ENCODE measurements around the gene HOXC9. TPM values are rescaled to one million over a fixed set of nuclear protein-coding genes. Genes with fewer than 3 reads are reported as not detected.

HOXC9 gene
- total and polyA plus RNA-seq, 2 of the 4 experiments (the other 2 are of a cell fraction) = 0.26 TPM; not detected in 1

- ATAC-seq (ENCODE audit: low read depth) (no peak), DNase-seq (no peak)
- H4K8ac ChIP-seq (ENCODE audit: low read depth in 2 of 2, low read length in 2 of 2) = no peak overlapping the region
- H3K23ac ChIP-seq (ENCODE audit: low read depth, low read length) = no peak overlapping the region
- peaks cover 2% of the 10 kb centered on the region; the same call in 1 of the 2 replicates for H3K4me1 ChIP-seq (ENCODE audit: control insufficient read depth, insufficient read depth, low read length)
- peaks cover 97% of the 10 kb centered on the region for H3K27me3 ChIP-seq (ENCODE audit: control insufficient read depth, insufficient read depth, low read length)
- no peak overlapping the region for H3K9ac ChIP-seq (ENCODE audit: low read depth, low read length)
- H2BK20ac ChIP-seq (ENCODE audit: low read depth, low read length) = no peak overlapping the region
- H3K36me3 ChIP-seq (ENCODE audit: control insufficient read depth, insufficient read depth, low read length) = no peaks in the 10 kb centered on the region
- in situ Hi-C loops (cut with MboI; ENCODE audit: low sequenced_read_pairs) (no loop called here), intact Hi-C loops (cut with micrococcal nuclease) (no loop called here), dilution Hi-C loops (cut with HindIII; ENCODE audit: low sequenced_read_pairs, unreplicated experiment) (no loop called here)
- H3K18ac ChIP-seq (ENCODE audit: low read depth, low read length) = no peak overlapping the region
- TF ChIP-seq POLR2A (IDR thresholded peaks at IDR 0.05; ENCODE audit: low read depth, low read length) (no peak), BHLHE40 (IDR thresholded peaks at IDR 0.05; ENCODE audit: low read depth, low read length) (no peak), SMC3 (IDR thresholded peaks at IDR 0.05; ENCODE audit: low read depth, low read length) (no peak), MAFK (IDR thresholded peaks at IDR 0.05; ENCODE audit: low read depth, low read length) (no peak), CEBPB (IDR thresholded peaks at IDR 0.05; ENCODE audit: low read depth, low read length) (no peak), NFE2L2 (IDR thresholded peaks at IDR 0.05; ENCODE audit: low read depth, low read length) (no peak), RCOR1 (IDR thresholded peaks at IDR 0.05; ENCODE audit: insufficient replicate concordance, low read length) (no peak)
- TF ChIP-seq, protein P1, sequence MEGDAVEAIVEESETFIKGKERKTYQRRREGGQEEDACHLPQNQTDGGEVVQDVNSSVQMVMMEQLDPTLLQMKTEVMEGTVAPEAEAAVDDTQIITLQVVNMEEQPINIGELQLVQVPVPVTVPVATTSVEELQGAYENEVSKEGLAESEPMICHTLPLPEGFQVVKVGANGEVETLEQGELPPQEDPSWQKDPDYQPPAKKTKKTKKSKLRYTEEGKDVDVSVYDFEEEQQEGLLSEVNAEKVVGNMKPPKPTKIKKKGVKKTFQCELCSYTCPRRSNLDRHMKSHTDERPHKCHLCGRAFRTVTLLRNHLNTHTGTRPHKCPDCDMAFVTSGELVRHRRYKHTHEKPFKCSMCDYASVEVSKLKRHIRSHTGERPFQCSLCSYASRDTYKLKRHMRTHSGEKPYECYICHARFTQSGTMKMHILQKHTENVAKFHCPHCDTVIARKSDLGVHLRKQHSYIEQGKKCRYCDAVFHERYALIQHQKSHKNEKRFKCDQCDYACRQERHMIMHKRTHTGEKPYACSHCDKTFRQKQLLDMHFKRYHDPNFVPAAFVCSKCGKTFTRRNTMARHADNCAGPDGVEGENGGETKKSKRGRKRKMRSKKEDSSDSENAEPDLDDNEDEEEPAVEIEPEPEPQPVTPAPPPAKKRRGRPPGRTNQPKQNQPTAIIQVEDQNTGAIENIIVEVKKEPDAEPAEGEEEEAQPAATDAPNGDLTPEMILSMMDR (conservative IDR thresholded peaks at IDR 0.05; ENCODE audit: low read depth, low read length) = no peak
- TF ChIP-seq, protein P2, sequence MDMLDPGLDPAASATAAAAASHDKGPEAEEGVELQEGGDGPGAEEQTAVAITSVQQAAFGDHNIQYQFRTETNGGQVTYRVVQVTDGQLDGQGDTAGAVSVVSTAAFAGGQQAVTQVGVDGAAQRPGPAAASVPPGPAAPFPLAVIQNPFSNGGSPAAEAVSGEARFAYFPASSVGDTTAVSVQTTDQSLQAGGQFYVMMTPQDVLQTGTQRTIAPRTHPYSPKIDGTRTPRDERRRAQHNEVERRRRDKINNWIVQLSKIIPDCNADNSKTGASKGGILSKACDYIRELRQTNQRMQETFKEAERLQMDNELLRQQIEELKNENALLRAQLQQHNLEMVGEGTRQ (IDR thresholded peaks at IDR 0.05; ENCODE audit: low read depth, low read length) = no peak
- ChIA-PET CTCF (no interaction called here), POLR2A (ENCODE audit: unreplicated experiment) (no interaction called here)
- H3K27ac ChIP-seq (ENCODE audit: insufficient read depth, low read length) = no peak overlapping the region
- peaks cover 2% of the 10 kb centered on the region; the same call in 1 of the 2 replicates for H4K20me1 ChIP-seq (ENCODE audit: insufficient read depth, low read length)
- H3K56ac ChIP-seq (ENCODE audit: extremely low read depth, insufficient read depth, low read length) = no peak overlapping the region
- no peaks in the 10 kb centered on the region for H3K79me1 ChIP-seq (ENCODE audit: low read depth in 1 of 2, low read length in 2 of 2)
- H2BK120ac ChIP-seq (ENCODE audit: low read depth, low read length) = no peak overlapping the region
- H2BK15ac ChIP-seq (ENCODE audit: low read depth, low read length) = no peak overlapping the region
- BruUV-seq (replicated peaks) = no TSS peak
- peak overlapping the region; percentile 32 for H2AFZ ChIP-seq (replicated peaks; ENCODE audit: low read length, poor library complexity)
- H3K4ac ChIP-seq (ENCODE audit: low read depth, low read length) = no peak overlapping the region
- H3K9me3 ChIP-seq (ENCODE audit: control insufficient read depth, insufficient read depth, low read length) = peaks cover 15% of the 10 kb centered on the region
- no peak overlapping the region for H2AK9ac ChIP-seq (replicated peaks; ENCODE audit: low read depth, low read length, poor library complexity)
- no peak overlapping the region for H3K4me3 ChIP-seq (ENCODE audit: insufficient read depth, low read depth, low read length)
- no peak overlapping the region for H2AK5ac ChIP-seq (ENCODE audit: low read depth, low read length)
- no peak overlapping the region for H4K91ac ChIP-seq (ENCODE audit: insufficient read depth, low read depth, low read length)
- 2% methylated on average over 22 of the region's 71 CpGs; no CpG with 5 or more reads in 1 of the 2 experiments for WGBS, 2 experiments (ENCODE audit: extremely low coverage in 2 of 2, insufficient read length in 1 of 2)
- no peaks in the 10 kb centered on the region for H3K9me1 ChIP-seq (ENCODE audit: insufficient read depth, low read length)
- H3K4me2 ChIP-seq (ENCODE audit: low read depth, low read length) = no peak overlapping the region
- no peak overlapping the region for H4K5ac ChIP-seq (ENCODE audit: low read depth, low read length)
- no peak overlapping the region for H2BK5ac ChIP-seq (ENCODE audit: low read depth, low read length, poor library complexity, severe bottlenecking)
- H3K14ac ChIP-seq (replicated peaks; ENCODE audit: low read depth, low read length) = no peak overlapping the region
Measured at GRCh38 chr12:53973236-53974042, 26.5 kb upstream of the HOXC9 start.
